AG04450 (cell line): ENCODE results near the gene TNS3. TPM values are rescaled to one million over a fixed set of nuclear protein-coding genes. Genes with fewer than 3 reads are reported as not detected.

ENCODE experiments used
- CTCF ChIA-PET: fragments of 300-600, 350-600 bp; formaldehyde crosslinking; extraction: SDS; loops from one replicate; lab custom pipeline; 2022; ENCODE audit warnings: antibody characterized with exemption, inconsistent platforms; lab: Charles Lee
- POLR2A ChIA-PET: fragments of 350-600 bp; formaldehyde crosslinking; extraction: SDS; loops from one replicate; lab custom pipeline; 2021; ENCODE audit warnings: antibody characterized with exemption, inconsistent platforms; lab: Yijun Ruan, JAX
- DNase-seq: peaks from one replicate; pipeline ENCODE4 v3.0.0-alpha.2; 2011; ENCODE audit warnings: low read depth, low spot score
- H3K27ac ChIP-seq: one replicate; pipeline ENCODE4 v1.5.1; 2012; ENCODE audit warnings: low read depth, low read length, control low read depth
- H3K27me3 ChIP-seq: one replicate; pipeline ENCODE4 v1.6.0; 2012; ENCODE audit warnings: low read length; ENCODE audit not compliant: control insufficient read depth, insufficient read depth
- H3K4me3 ChIP-seq: 2 replicates; pipeline ENCODE4 v1.5.1; 2011; ENCODE audit warnings: mild to moderate bottlenecking, low read depth, low read length, control low read depth
- H3K9me3 ChIP-seq: 2 replicates; pipeline ENCODE4 v1.5.1; 2012; ENCODE audit warnings: low read length; ENCODE audit not compliant: control insufficient read depth, insufficient read depth
- polyA plus RNA-seq: library from polyadenylated mRNA; depleted of rRNA; stranded (reverse); fragments of >200 nt; gene quantifications from 2 replicates; pipeline ENCODE4 v1.2.3, GENCODE V29; 2011
- TF ChIP-seq, protein P1 (sequence below): IDR thresholded peaks from 2 replicates; pipeline ENCODE4 v1.5.1; 2011; ENCODE audit warnings: low read depth, low read length, control low read depth, inconsistent platforms

TNS3 gene
- polyA plus RNA-seq, 1 experiment: 131 TPM

DNA sequence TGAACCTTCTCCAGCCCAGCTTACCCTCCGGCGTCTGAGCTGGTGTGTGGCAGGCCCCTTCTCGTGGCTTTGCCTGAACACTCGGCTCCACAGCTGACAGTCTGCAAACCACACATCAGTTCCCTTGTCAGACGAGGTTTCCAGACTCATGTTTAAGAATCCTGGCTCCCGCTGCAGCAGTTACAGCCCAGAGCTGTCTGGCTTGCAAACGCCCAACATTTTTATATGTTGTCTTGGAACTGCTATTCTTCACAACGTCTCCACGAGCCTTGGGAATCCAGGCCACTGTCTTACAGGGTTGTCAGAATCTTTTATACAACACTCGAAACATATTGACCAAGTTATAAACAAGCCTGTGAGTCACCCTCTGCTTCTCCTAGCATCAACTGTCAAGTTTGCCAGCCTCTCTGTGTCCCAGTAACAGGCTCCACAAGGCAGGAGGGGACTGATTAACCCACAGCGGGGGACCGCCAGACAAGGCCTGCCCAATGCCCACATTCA is 68.1 kb downstream of the TNS3 start:
- POLR2A ChIA-PET: interaction anchor here (0.6 to 3.5 kb wide), 15 partner anchors 12 to 271 kb away, joined by 3 to 39 read pairs (median 4); partner anchors contain the start of gene TNS3
- Histone ChIP-seq H3K27ac (peak overlapping the region; percentile 73), H3K9me3 (peaks cover 1% of the 10 kb centered on the region; the same call in 1 of the 2 replicates), H3K4me3 (peak overlapping the region; percentile 21; the same call in 1 of the 2 replicates), H3K27me3 (no peaks in the 10 kb centered on the region)
- CTCF ChIA-PET: interaction anchor here (0.8 to 2.4 kb wide), 4 partner anchors 41 to 305 kb away, joined by 3 to 6 read pairs (median 5); no protein-coding TSS in a partner anchor
- TF ChIP-seq, protein P1, sequence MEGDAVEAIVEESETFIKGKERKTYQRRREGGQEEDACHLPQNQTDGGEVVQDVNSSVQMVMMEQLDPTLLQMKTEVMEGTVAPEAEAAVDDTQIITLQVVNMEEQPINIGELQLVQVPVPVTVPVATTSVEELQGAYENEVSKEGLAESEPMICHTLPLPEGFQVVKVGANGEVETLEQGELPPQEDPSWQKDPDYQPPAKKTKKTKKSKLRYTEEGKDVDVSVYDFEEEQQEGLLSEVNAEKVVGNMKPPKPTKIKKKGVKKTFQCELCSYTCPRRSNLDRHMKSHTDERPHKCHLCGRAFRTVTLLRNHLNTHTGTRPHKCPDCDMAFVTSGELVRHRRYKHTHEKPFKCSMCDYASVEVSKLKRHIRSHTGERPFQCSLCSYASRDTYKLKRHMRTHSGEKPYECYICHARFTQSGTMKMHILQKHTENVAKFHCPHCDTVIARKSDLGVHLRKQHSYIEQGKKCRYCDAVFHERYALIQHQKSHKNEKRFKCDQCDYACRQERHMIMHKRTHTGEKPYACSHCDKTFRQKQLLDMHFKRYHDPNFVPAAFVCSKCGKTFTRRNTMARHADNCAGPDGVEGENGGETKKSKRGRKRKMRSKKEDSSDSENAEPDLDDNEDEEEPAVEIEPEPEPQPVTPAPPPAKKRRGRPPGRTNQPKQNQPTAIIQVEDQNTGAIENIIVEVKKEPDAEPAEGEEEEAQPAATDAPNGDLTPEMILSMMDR: no peak
- peak; percentile 94 for DNase-seq

DNA sequence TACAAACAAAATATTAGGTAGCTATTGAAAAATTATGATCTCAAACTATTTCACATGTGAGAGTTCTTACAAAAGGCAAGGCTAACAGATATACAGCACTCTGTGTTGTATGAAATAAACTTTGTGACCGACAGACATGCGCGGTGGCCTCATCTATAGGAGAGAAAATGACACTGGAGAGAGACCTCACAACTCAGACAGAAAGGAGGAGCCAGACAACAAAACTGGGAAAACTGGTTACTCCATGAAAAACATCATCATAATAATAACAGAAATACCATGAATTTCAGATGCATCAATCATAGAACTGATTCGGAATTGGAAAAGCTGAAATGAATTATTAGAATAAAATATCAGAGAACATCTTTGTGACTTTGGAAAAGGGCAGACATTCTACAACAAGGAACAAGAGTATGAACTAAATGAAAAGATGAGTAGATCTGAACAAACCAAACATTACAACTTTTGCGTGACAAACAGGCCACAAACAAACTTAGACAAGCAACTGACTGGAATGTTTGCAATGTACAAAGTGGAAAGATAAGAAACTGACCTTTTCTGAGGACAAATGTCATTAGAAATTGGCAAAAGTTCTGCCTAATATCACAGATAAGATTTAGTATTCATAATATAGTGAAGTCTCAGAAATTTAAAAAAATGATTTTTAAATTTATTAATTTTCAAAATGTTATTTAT is 69.3 kb downstream of the TNS3 start:
- ChIA-PET POLR2A (interaction anchor here (0.9 to 3.5 kb wide), 5 partner anchors 10 to 111 kb away, joined by 3 to 39 read pairs (median 7); no protein-coding TSS in a partner anchor), CTCF (interaction anchor here (1.1 to 2.4 kb wide), 3 partner anchors 246 to 306 kb away, joined by 3 to 6 read pairs (median 6); no protein-coding TSS in a partner anchor)
- Histone ChIP-seq H3K9me3 (peaks cover 4% of the 10 kb centered on the region; the same call in 1 of the 2 replicates), H3K27ac (peak overlapping the region; percentile 73), H3K27me3 (no peaks in the 10 kb centered on the region), H3K4me3 (no peak overlapping the region; the same call in 1 of the 2 replicates)
- TF ChIP-seq, protein P1: no peak
- no peak for DNase-seq

DNA sequence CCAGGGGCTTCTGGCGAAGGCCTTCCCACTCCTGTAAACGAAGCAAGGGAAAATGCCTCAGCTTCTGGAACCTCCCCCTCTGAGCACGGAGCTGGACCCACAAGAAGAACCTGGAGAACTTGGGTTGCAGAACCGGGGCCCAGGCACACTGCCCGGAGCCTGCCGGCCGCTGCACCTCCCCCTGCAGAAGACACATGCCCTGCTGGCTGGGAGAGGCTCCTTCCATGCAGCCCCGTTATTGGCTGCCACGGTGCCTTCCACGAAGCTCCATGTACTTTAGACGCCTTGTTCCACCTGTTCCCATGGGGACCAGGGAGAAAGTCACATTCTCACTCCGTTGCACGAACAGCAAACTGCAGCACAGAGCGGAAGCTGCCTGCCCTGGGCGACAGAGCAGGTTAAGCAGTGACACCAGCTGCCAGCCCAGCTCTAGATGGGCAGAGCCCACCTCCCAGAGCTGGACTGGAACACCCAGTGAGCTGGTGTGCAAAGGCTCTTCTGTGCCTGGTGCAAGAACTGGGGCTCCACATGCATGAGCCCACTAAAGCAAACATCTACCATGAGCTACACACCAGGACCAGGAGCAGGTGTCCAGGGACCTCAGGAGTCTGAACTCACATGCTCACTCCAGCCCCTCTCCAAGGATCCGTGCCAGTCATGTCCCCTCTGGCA is 70.1 kb downstream of the TNS3 start:
- Histone ChIP-seq H3K27me3 (no peaks in the 10 kb centered on the region), H3K9me3 (peaks cover 4% of the 10 kb centered on the region; the same call in 1 of the 2 replicates), H3K4me3 (peak overlapping the region; percentile 32), H3K27ac (peak overlapping the region; percentile 65)
- TF ChIP-seq, protein P1: no peak
- ChIA-PET POLR2A (interaction anchor here (0.9 to 3.5 kb wide), 2 partner anchors 10 to 30 kb away, joined by 3 to 39 read pairs; no protein-coding TSS in a partner anchor), CTCF (interaction anchor here (1.8 to 2.4 kb wide), 2 partner anchors 245 to 307 kb away, joined by 6 read pairs; no protein-coding TSS in a partner anchor)
- no peak for DNase-seq

DNA sequence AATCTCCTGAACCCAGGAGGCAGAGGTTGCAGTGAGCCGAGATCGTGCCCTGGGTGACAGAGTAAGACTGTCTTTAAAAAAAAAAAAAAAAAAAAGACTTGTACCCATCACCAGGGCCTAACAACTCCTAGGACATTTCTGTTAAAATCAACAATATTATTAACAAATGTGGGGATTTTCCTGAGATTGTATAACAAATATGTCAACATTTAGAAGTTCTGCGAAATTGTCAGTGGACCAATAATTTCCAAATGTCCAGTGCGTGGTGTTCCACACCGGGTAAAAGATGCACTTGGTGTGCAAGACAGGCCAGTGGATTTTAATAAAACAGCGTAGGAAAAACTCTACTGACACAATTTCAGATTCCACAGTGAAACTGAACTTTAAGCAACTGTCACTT is 71.1 kb downstream of the TNS3 start:
- ChIA-PET CTCF (no interaction called here), POLR2A (interaction anchor here (1.0 to 3.5 kb wide), 2 partner anchors 28 to 68 kb away, joined by 4 to 39 read pairs; no protein-coding TSS in a partner anchor)
- DNase-seq: no peak
- H3K27ac ChIP-seq: no peak overlapping the region
- peaks cover 4% of the 10 kb centered on the region; the same call in 1 of the 2 replicates for H3K9me3 ChIP-seq
- H3K27me3 ChIP-seq: no peaks in the 10 kb centered on the region
- no peak overlapping the region for H3K4me3 ChIP-seq
- TF ChIP-seq, protein P1: no peak
